GM12878 (cell line): ENCODE measurements around the gene BSND. TPM values are rescaled to one million over a fixed set of nuclear protein-coding genes. Genes with fewer than 3 reads are reported as not detected.

ENCODE experiments used
- ATAC-seq: fragments of 200-7000 bp; cut with Tn5 transposase; 3 replicates; pipeline ENCODE4 v1.9.1; 2020; ENCODE audit warnings: mild to moderate bottlenecking, moderate library complexity
- BruUV-seq: library from RNA; stranded (reverse); fragments of 400-500 nt; replicated peaks from 2 replicates; lab custom pipeline; 2021; lab: Mats Ljungman, UMichigan
- CTCF ChIA-PET: fragments of 300-600 bp; sonication (Branson Sonifier 250); formaldehyde crosslinking; extraction: SDS; loops from one replicate; lab custom pipeline; 2021; ENCODE audit warnings: inconsistent platforms; lab: Yijun Ruan, JAX
- POLR2A ChIA-PET: fragments of 350-600 bp; formaldehyde crosslinking; extraction: SDS; loops from one replicate; lab custom pipeline; 2021; ENCODE audit warnings: inconsistent platforms; lab: Charles Lee
- RAD21 ChIA-PET: fragments of 300-600 bp; sonication (Branson Sonifier 250); formaldehyde crosslinking; loops from one replicate; lab custom pipeline; 2023; ENCODE audit warnings: antibody characterized with exemption; ENCODE audit not compliant: unreplicated experiment; lab: Charles Lee
- SMC1A ChIA-PET: fragments of 300-600 bp; sonication (Branson Sonifier 250); formaldehyde crosslinking; loops from one replicate; lab custom pipeline; 2023; ENCODE audit not compliant: unreplicated experiment, uncharacterized antibody; lab: Charles Lee
- DNase-seq: peaks from one replicate; pipeline ENCODE4 v3.0.0-alpha.2; 2011; ENCODE audit warnings: low read depth, low spot score
- FAIRE-seq: peaks from 3 replicates; lab custom pipeline; 2011; peaks lifted over from hg19 to GRCh38; lab: Jason Lieb, UNC
- H2AFZ ChIP-seq: 2 replicates; pipeline ENCODE4 v1.6.0; 2011; ENCODE audit warnings: low read depth, low read length, control low read depth; ENCODE audit not compliant: control insufficient read depth
- H3K27ac ChIP-seq: 2 replicates; pipeline ENCODE4 v1.5.1; 2011; ENCODE audit warnings: control low read depth; ENCODE audit not compliant: control insufficient read depth, insufficient read depth
- H3K27me3 ChIP-seq, 2 experiments: replicated peaks in 1 of 2; 2 replicates each; pipeline versions ENCODE4 v1.6.0 to v1.6.1; 2011; ENCODE audit warnings: low read length in 1 of 2; ENCODE audit not compliant: control insufficient read depth in 2 of 2, insufficient read depth in 2 of 2
- H3K36me3 ChIP-seq, 2 experiments: 2 replicates each; pipeline ENCODE4 v1.5.1; 2011; ENCODE audit warnings: low read length in 1 of 2; ENCODE audit not compliant: control insufficient read depth in 2 of 2, insufficient read depth in 2 of 2
- H3K4me1 ChIP-seq: 2 replicates; pipeline ENCODE4 v1.6.1; 2011; ENCODE audit warnings: mild to moderate bottlenecking, low read length, moderate library complexity, mixed read lengths; ENCODE audit not compliant: control insufficient read depth, insufficient read depth
- H3K4me2 ChIP-seq: 2 replicates; pipeline ENCODE4 v1.6.0; 2011; ENCODE audit warnings: control low read depth; ENCODE audit not compliant: control insufficient read depth, insufficient read depth
- H3K4me3 ChIP-seq: fragments of 200-600 bp; sonication (generic); 2 replicates; pipeline ENCODE4 v1.5.1; 2016
- H3K79me2 ChIP-seq: 2 replicates; pipeline ENCODE4 v1.6.0; 2011; ENCODE audit warnings: low read length; ENCODE audit not compliant: control insufficient read depth, insufficient read depth
- H3K9ac ChIP-seq: 2 replicates; pipeline ENCODE4 v1.8.0; 2011; ENCODE audit warnings: low read length, control low read depth, mixed read lengths; ENCODE audit not compliant: control insufficient read depth, insufficient read depth
- H3K9me3 ChIP-seq: replicated peaks from 3 replicates; pipeline ENCODE4 v1.5.1; 2011; ENCODE audit warnings: mild to moderate bottlenecking, low read length; ENCODE audit not compliant: control insufficient read depth, insufficient read depth
- H4K20me1 ChIP-seq: 2 replicates; pipeline ENCODE4 v1.6.0; 2011; ENCODE audit not compliant: control insufficient read depth, insufficient read depth
- ATF7 ChIP-seq: fragments of 450-650 bp; IDR thresholded peaks from 2 replicates; pipeline ENCODE4 v1.6.1; 2016; ENCODE audit warnings: low read depth, mild to moderate bottlenecking
- BHLHE40 ChIP-seq, 2 experiments: fragments of 450-650 bp in 1 of 2; IDR thresholded peaks; 2 replicates each; pipeline ENCODE4 v1.6.1; 2011 to 2017; ENCODE audit warnings: low read depth in 2 of 2, borderline replicate concordance in 1 of 2, improper control_type of control experiment in 1 of 2, low read length in 1 of 2, mild to moderate bottlenecking in 1 of 2
- FOXM1 ChIP-seq: IDR thresholded peaks from 2 replicates; pipeline ENCODE4 v1.6.1; 2012; ENCODE audit warnings: low read depth, mild to moderate bottlenecking, inconsistent platforms, low read length, moderate library complexity
- MTA2 ChIP-seq: fragments of 450-650 bp; IDR thresholded peaks from 2 replicates; pipeline ENCODE4 v1.6.1; 2016; ENCODE audit warnings: low read depth, mild to moderate bottlenecking, moderate library complexity
- NBN ChIP-seq: fragments of 450-650 bp; IDR thresholded peaks from 2 replicates; pipeline ENCODE4 v1.6.1; 2016
- NFXL1 ChIP-seq: fragments of 450-650 bp; IDR thresholded peaks from 2 replicates; pipeline ENCODE4 v1.6.1; 2017; ENCODE audit warnings: antibody characterized with exemption, mild to moderate bottlenecking, borderline replicate concordance
- RAD51 ChIP-seq: fragments of 450-650 bp; IDR thresholded peaks from 2 replicates; pipeline ENCODE4 v1.6.1; 2016; ENCODE audit warnings: moderate library complexity, mild to moderate bottlenecking, inconsistent platforms
- WRNIP1 ChIP-seq: IDR thresholded peaks from 2 replicates; pipeline ENCODE4 v1.6.1; 2011; ENCODE audit warnings: low read depth, low read length, improper control_type of control experiment, borderline replicate concordance
- YBX1 ChIP-seq: fragments of 450-650 bp; IDR thresholded peaks from 2 replicates; pipeline ENCODE4 v1.6.1; 2016; ENCODE audit warnings: antibody characterized with exemption
- WGBS: methylation state at CpG from one replicate; pipeline ENCODE4 v1.1.6; 2016; ENCODE audit warnings: low lambda C conversion rate; ENCODE audit not compliant: insufficient replicate concordance, insufficient coverage; ENCODE audit errors: missing lambda C conversion rate; 5-methylcytosine and 5-hydroxymethylcytosine counted together
- in situ Hi-C: fragments of 300-500 bp; cut with MboI; formaldehyde crosslinking; loops from 9 replicates; pipeline ENCODE4 v1.14.3; 2018; ENCODE audit warnings: mixed read lengths
- intact Hi-C: fragments of 100-400 bp; cut with micrococcal nuclease; formaldehyde crosslinking; loops from one replicate; pipeline ENCODE4 v1.14.2; 2022; ENCODE audit not compliant: unreplicated experiment
- polyA plus RNA-seq, 11 experiments: library from polyadenylated mRNA; depleted of rRNA in 4 of 11; unstranded in 6 of 11; stranded (reverse) in 5 of 11; fragments of >200 nt; fragmentation: Nextera tagmentation in 4 of 11; fragmentation: Illumina TruSeq in 1 of 11; extraction: Ambion mirVana in 4 of 11; extraction: Trizol in 1 of 11; gene quantifications; 1 replicate in 1 of 11; 2 replicates in 10 of 11; pipeline versions ENCODE4 v1.2.1 to v1.2.3, GENCODE V29; 2011 to 2016; ENCODE audit warnings: inconsistent platforms in 2 of 11, missing spikeins in 2 of 11, low read depth in 1 of 11
- total RNA-seq, 4 experiments: library from RNA; depleted of rRNA in 3 of 4; stranded (reverse); fragments of >200 nt in 3 of 4; fragmentation: Illumina TruSeq in 1 of 4; extraction: Trizol in 1 of 4; gene quantifications; 2 replicates each; pipeline versions ENCODE4 v1.2.1 to v1.2.3, GENCODE V29; 2013 to 2021
- TF ChIP-seq, protein P1 (sequence below): fragments of 450-650 bp; IDR thresholded peaks from 2 replicates; pipeline ENCODE4 v1.6.1; 2017; ENCODE audit warnings: mild to moderate bottlenecking, moderate library complexity
- TF ChIP-seq, protein P2 (sequence below): fragments of 450-650 bp; formaldehyde crosslinking; IDR thresholded peaks from 2 replicates; pipeline ENCODE4 v1.4.0; 2022; ENCODE audit warnings: mild to moderate bottlenecking, moderate library complexity
- TF ChIP-seq, protein P3 (sequence below): IDR thresholded peaks from 2 replicates; pipeline ENCODE4 v1.6.1; 2012; ENCODE audit warnings: low read depth, low read length, improper control_type of control experiment

The BSND gene
- total and polyA plus RNA-seq, 10 of the 15 experiments (the other 5 are each of a cell fraction or from before 2014, with no cell fraction given) = not detected

DNA sequence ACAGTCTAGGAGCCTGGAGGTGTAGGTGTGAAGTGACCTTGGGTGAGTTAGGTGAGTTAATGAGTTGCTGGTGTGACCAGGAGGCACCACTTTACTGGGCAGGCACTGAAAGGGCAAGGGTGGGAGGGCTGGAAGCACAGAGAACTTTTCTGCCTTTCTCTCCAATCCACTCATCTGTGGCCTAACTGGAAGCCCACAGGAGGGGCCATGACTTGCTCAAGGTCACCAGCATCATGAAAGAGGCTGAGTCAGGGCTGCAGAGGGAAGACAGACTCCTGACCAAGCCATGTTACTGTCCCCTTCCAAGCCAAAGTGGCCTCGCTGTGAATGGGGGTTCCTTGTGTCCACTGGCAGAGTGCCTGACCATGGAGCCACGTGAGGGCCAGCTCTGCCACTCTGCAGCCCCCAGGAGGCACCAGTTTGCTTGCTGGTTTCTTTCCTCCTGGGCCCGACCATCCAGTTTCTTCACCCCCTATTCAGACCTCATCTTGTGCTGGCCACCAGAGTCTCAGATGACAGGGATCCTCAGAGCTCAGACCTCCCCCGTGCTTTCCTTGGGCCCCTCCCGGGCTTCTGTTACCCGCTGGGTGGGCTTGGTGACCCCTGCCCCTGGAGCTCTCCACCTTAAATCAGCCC is 4.3 kb upstream of the BSND start:
- H3K9ac ChIP-seq = no peak overlapping the region
- ATAC-seq = no peak
- H3K4me3 ChIP-seq = no peak overlapping the region
- no peaks in the 10 kb centered on the region; the same call in 1 of the 2 replicates for H4K20me1 ChIP-seq
- H3K36me3 ChIP-seq = no peaks in the 10 kb centered on the region
- in situ Hi-C loops = no loop called here
- no peaks in the 10 kb centered on the region for H3K9me3 ChIP-seq
- POLR2A ChIA-PET = no interaction called here
- no peaks in the 10 kb centered on the region for H3K79me2 ChIP-seq
- CTCF ChIA-PET = interaction anchor here (19.5 kb wide), 1 partner anchor 46 kb away, joined by 436 read pairs; no protein-coding TSS in a partner anchor
- SMC1A ChIA-PET = interaction anchor here (6.7 kb wide), 1 partner anchor 47 kb away, joined by 147 read pairs; no protein-coding TSS in a partner anchor
- no peak overlapping the region for H2AFZ ChIP-seq
- no TSS peak for BruUV-seq
- no peak for DNase-seq
- H3K27ac ChIP-seq = no peak overlapping the region
- H3K27me3 ChIP-seq = peaks cover 2 to 5% of the 10 kb centered on the region in 2 experiments
- no peak overlapping the region for H3K4me2 ChIP-seq
- RAD21 ChIA-PET = interaction anchor here (5.0 kb wide), 1 partner anchor 47 kb away, joined by 156 read pairs; no protein-coding TSS in a partner anchor
- FAIRE-seq = no peak
- intact Hi-C loops = no loop called here
- H3K4me1 ChIP-seq = peaks cover 3% of the 10 kb centered on the region; the same call in 1 of the 2 replicates
- 2% methylated on average over 6 of the region's 6 CpGs for WGBS
- TF ChIP-seq, protein P1, sequence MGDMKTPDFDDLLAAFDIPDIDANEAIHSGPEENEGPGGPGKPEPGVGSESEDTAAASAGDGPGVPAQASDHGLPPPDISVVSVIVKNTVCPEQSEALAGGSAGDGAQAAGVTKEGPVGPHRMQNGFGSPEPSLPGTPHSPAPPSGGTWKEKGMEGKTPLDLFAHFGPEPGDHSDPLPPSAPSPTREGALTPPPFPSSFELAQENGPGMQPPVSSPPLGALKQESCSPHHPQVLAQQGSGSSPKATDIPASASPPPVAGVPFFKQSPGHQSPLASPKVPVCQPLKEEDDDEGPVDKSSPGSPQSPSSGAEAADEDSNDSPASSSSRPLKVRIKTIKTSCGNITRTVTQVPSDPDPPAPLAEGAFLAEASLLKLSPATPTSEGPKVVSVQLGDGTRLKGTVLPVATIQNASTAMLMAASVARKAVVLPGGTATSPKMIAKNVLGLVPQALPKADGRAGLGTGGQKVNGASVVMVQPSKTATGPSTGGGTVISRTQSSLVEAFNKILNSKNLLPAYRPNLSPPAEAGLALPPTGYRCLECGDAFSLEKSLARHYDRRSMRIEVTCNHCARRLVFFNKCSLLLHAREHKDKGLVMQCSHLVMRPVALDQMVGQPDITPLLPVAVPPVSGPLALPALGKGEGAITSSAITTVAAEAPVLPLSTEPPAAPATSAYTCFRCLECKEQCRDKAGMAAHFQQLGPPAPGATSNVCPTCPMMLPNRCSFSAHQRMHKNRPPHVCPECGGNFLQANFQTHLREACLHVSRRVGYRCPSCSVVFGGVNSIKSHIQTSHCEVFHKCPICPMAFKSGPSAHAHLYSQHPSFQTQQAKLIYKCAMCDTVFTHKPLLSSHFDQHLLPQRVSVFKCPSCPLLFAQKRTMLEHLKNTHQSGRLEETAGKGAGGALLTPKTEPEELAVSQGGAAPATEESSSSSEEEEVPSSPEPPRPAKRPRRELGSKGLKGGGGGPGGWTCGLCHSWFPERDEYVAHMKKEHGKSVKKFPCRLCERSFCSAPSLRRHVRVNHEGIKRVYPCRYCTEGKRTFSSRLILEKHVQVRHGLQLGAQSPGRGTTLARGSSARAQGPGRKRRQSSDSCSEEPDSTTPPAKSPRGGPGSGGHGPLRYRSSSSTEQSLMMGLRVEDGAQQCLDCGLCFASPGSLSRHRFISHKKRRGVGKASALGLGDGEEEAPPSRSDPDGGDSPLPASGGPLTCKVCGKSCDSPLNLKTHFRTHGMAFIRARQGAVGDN = no peak
- TF ChIP-seq YBX1 = no peak
- TF ChIP-seq NFXL1 = no peak
- TF ChIP-seq BHLHE40 (IDR thresholded peaks at IDR 0.05; ENCODE audit: borderline replicate concordance in 1 of 2, low read depth in 2 of 2, low read length in 1 of 2) = no peak
- TF ChIP-seq, protein P2, sequence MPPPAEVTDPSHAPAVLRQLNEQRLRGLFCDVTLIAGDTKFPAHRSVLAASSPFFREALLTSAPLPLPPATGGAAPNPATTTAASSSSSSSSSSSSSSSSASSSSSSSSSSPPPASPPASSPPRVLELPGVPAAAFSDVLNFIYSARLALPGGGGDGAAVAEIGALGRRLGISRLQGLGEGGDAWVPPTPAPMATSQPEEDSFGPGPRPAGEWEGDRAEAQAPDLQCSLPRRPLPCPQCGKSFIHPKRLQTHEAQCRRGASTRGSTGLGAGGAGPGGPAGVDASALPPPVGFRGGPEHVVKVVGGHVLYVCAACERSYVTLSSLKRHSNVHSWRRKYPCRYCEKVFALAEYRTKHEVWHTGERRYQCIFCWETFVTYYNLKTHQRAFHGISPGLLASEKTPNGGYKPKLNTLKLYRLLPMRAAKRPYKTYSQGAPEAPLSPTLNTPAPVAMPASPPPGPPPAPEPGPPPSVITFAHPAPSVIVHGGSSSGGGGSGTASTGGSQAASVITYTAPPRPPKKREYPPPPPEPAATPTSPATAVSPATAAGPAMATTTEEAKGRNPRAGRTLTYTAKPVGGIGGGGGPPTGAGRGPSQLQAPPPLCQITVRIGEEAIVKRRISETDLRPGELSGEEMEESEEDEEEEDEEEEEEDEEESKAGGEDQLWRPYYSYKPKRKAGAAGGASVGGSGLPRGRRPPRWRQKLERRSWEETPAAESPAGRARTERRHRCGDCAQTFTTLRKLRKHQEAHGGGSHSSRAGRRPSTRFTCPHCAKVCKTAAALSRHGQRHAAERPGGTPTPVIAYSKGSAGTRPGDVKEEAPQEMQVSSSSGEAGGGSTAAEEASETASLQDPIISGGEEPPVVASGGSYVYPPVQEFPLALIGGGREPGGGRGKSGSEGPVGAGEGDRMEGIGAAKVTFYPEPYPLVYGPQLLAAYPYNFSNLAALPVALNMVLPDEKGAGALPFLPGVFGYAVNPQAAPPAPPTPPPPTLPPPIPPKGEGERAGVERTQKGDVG (CRISPR knock-in tag) = no peak
- TF ChIP-seq WRNIP1 = no peak
- TF ChIP-seq, protein P3, sequence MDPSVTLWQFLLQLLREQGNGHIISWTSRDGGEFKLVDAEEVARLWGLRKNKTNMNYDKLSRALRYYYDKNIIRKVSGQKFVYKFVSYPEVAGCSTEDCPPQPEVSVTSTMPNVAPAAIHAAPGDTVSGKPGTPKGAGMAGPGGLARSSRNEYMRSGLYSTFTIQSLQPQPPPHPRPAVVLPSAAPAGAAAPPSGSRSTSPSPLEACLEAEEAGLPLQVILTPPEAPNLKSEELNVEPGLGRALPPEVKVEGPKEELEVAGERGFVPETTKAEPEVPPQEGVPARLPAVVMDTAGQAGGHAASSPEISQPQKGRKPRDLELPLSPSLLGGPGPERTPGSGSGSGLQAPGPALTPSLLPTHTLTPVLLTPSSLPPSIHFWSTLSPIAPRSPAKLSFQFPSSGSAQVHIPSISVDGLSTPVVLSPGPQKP = no peak
- no peak for TF ChIP-seq FOXM1
- no peak for TF ChIP-seq NBN
- TF ChIP-seq ATF7 = no peak
- TF ChIP-seq MTA2 = no peak
- no peak for TF ChIP-seq RAD51
